ENCODE data around the gene KCTD8. TPM values are rescaled to one million over a fixed set of nuclear protein-coding genes. Genes with fewer than 3 reads are reported as not detected.

KCTD8 gene
- polyA plus RNA-seq, 2 of the 4 experiments (the other 2 are of a cell fraction): not detected

DNA sequence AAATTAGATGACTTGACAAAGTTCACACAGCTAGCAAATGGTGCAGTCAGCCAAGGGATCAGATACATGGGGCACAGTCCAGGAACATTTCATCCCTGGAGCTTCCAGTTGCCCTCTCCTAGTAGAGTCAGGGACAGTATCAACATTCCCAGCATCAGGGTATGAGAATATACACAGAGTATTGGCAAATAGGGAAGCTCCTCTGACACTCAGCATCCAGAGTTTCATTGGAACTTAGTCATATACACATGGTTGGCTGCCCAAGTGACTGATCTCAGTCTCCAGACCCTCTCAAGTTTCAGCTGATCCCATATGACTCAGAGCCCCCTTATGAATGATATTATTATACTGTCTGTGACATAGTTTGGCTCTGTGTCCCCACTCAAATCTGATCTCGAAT lies 13.7 kb upstream of the KCTD8 start:
- ChIA-PET POLR2A (no interaction called here), CTCF (no interaction called here)
- DNase-seq (ENCODE audit: low read depth in 1 of 2, low spot score in 1 of 2): no peak
- Histone ChIP-seq H3K27ac (no peak overlapping the region), H3K4me1 (no peaks in the 10 kb centered on the region), H3K4me3 (no peak overlapping the region), H3K9me3 (no peaks in the 10 kb centered on the region), H3K4me2 (no peak overlapping the region)
- no peak for ATAC-seq
- 0% methylated on average over 1 of the region's 1 CpG for WGBS (ENCODE audit: missing lambda C conversion rate)
- FAIRE-seq: no peak
- TF ChIP-seq KDM5A (IDR thresholded peaks at IDR 0.05): no peak
- no peak for TF ChIP-seq CHD2 (IDR thresholded peaks at IDR 0.05; ENCODE audit: low read length, partially characterized antibody)
- TF ChIP-seq CBX2 (IDR thresholded peaks at IDR 0.05; ENCODE audit: borderline replicate concordance, low read depth): no peak
- no peak for TF ChIP-seq SREBF2 (IDR thresholded peaks at IDR 0.05)
- TF ChIP-seq, protein P1, sequence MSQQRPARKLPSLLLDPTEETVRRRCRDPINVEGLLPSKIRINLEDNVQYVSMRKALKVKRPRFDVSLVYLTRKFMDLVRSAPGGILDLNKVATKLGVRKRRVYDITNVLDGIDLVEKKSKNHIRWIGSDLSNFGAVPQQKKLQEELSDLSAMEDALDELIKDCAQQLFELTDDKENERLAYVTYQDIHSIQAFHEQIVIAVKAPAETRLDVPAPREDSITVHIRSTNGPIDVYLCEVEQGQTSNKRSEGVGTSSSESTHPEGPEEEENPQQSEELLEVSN (IDR thresholded peaks at IDR 0.05; ENCODE audit: borderline replicate concordance, low read depth): no peak
- no peak for TF ChIP-seq JUN (IDR thresholded peaks at IDR 0.05)
- no peak for TF ChIP-seq RAD21 (conservative IDR thresholded peaks at IDR 0.05 in 1 of 2, IDR thresholded peaks at IDR 0.05 in 1 of 2)
- TF ChIP-seq, protein P2, sequence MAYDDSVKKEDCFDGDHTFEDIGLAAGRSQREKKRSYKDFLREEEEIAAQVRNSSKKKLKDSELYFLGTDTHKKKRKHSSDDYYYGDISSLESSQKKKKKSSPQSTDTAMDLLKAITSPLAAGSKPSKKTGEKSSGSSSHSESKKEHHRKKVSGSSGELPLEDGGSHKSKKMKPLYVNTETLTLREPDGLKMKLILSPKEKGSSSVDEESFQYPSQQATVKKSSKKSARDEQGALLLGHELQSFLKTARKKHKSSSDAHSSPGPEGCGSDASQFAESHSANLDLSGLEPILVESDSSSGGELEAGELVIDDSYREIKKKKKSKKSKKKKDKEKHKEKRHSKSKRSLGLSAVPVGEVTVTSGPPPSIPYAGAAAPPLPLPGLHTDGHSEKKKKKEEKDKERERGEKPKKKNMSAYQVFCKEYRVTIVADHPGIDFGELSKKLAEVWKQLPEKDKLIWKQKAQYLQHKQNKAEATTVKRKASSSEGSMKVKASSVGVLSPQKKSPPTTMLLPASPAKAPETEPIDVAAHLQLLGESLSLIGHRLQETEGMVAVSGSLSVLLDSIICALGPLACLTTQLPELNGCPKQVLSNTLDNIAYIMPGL (CRISPR knock-in tag; IDR thresholded peaks at IDR 0.05; ENCODE audit: borderline replicate concordance): no peak
- TF ChIP-seq, protein P3, sequence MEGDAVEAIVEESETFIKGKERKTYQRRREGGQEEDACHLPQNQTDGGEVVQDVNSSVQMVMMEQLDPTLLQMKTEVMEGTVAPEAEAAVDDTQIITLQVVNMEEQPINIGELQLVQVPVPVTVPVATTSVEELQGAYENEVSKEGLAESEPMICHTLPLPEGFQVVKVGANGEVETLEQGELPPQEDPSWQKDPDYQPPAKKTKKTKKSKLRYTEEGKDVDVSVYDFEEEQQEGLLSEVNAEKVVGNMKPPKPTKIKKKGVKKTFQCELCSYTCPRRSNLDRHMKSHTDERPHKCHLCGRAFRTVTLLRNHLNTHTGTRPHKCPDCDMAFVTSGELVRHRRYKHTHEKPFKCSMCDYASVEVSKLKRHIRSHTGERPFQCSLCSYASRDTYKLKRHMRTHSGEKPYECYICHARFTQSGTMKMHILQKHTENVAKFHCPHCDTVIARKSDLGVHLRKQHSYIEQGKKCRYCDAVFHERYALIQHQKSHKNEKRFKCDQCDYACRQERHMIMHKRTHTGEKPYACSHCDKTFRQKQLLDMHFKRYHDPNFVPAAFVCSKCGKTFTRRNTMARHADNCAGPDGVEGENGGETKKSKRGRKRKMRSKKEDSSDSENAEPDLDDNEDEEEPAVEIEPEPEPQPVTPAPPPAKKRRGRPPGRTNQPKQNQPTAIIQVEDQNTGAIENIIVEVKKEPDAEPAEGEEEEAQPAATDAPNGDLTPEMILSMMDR (IDR thresholded peaks at IDR 0.05): no peak
- TF ChIP-seq ZFP36 (IDR thresholded peaks at IDR 0.05; ENCODE audit: borderline replicate concordance, partially characterized antibody): no peak
- TF ChIP-seq, protein P4, sequence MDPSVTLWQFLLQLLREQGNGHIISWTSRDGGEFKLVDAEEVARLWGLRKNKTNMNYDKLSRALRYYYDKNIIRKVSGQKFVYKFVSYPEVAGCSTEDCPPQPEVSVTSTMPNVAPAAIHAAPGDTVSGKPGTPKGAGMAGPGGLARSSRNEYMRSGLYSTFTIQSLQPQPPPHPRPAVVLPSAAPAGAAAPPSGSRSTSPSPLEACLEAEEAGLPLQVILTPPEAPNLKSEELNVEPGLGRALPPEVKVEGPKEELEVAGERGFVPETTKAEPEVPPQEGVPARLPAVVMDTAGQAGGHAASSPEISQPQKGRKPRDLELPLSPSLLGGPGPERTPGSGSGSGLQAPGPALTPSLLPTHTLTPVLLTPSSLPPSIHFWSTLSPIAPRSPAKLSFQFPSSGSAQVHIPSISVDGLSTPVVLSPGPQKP (IDR thresholded peaks at IDR 0.05; ENCODE audit: low read depth, low read length): no peak
- TF ChIP-seq, protein P5, sequence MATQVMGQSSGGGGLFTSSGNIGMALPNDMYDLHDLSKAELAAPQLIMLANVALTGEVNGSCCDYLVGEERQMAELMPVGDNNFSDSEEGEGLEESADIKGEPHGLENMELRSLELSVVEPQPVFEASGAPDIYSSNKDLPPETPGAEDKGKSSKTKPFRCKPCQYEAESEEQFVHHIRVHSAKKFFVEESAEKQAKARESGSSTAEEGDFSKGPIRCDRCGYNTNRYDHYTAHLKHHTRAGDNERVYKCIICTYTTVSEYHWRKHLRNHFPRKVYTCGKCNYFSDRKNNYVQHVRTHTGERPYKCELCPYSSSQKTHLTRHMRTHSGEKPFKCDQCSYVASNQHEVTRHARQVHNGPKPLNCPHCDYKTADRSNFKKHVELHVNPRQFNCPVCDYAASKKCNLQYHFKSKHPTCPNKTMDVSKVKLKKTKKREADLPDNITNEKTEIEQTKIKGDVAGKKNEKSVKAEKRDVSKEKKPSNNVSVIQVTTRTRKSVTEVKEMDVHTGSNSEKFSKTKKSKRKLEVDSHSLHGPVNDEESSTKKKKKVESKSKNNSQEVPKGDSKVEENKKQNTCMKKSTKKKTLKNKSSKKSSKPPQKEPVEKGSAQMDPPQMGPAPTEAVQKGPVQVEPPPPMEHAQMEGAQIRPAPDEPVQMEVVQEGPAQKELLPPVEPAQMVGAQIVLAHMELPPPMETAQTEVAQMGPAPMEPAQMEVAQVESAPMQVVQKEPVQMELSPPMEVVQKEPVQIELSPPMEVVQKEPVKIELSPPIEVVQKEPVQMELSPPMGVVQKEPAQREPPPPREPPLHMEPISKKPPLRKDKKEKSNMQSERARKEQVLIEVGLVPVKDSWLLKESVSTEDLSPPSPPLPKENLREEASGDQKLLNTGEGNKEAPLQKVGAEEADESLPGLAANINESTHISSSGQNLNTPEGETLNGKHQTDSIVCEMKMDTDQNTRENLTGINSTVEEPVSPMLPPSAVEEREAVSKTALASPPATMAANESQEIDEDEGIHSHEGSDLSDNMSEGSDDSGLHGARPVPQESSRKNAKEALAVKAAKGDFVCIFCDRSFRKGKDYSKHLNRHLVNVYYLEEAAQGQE (IDR thresholded peaks at IDR 0.05): no peak
- no peak for TF ChIP-seq EHF (CRISPR knock-in tag; IDR thresholded peaks at IDR 0.05)
- TF ChIP-seq NR3C1 (IDR thresholded peaks at IDR 0.05): no peak
- no peak for TF ChIP-seq ESRRA (IDR thresholded peaks at IDR 0.05; ENCODE audit: borderline replicate concordance, low read length)
- TF ChIP-seq, protein P6, sequence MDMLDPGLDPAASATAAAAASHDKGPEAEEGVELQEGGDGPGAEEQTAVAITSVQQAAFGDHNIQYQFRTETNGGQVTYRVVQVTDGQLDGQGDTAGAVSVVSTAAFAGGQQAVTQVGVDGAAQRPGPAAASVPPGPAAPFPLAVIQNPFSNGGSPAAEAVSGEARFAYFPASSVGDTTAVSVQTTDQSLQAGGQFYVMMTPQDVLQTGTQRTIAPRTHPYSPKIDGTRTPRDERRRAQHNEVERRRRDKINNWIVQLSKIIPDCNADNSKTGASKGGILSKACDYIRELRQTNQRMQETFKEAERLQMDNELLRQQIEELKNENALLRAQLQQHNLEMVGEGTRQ (IDR thresholded peaks at IDR 0.05): no peak
- no peak for TF ChIP-seq RARB (CRISPR knock-in tag; IDR thresholded peaks at IDR 0.05)
- TF ChIP-seq EP300 (IDR thresholded peaks at IDR 0.05): no peak
- TF ChIP-seq, protein P7, sequence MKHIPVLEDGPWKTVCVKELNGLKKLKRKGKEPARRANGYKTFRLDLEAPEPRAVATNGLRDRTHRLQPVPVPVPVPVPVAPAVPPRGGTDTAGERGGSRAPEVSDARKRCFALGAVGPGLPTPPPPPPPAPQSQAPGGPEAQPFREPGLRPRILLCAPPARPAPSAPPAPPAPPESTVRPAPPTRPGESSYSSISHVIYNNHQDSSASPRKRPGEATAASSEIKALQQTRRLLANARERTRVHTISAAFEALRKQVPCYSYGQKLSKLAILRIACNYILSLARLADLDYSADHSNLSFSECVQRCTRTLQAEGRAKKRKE (CRISPR knock-in tag; IDR thresholded peaks at IDR 0.05; ENCODE audit: low read depth): no peak
